HG02943 (cell line): Measurements from ENCODE around the gene PRR14L.
"Not testable (repeated sequence)": the region's sequence is repeated elsewhere in the genome, so short reads cannot be mapped to it uniquely, and the experiment has no call there.

Source experiments
- ATAC-seq: cut with Tn5 transposase; IDR thresholded peaks from one replicate; pipeline ENCODE4 v1.9.1; 2021; ENCODE audit warnings: mild to moderate bottlenecking, low read depth, moderate library complexity; ENCODE audit not compliant: unreplicated experiment

Gene PRR14L

DNA sequence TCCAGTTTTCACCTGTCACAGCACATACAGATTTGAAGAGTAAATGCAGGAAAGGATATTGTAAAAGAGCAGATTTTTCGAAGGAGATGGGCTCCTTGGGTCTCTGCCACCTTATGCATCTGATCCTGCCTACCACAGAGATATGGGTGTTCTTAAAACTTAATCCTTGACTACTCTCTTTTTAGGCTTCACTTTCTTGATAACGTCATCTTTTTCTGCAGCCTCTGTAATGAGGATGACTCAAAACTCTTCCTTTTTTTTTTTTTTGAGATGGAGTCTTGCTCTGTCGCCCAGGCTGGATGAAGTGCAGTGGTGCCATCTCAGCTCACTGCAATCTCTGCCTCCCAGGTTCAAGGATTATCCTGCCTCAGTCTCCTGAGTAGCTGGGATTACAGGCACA lies 7.8 kb downstream of the PRR14L start:
- ATAC-seq = no peak

DNA sequence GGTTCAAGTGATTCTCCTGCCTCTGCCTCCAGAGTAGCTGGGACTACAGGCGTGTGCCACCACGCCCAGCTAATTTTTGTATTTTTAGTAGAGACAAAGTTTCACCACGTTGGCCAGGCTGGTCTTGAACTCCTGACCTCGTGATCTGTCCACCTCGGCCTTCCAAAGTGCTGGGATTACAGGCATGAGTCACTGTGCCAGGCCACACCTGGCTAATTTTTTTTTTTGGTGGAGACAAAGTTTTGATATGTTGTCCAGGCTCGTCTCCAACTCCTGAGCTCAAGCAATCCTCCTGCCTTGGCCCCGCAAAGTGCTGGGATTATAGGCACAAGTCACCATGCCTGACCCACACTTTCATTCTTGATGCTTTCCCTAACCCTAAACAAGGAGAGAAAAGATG lies 9.6 kb downstream of the PRR14L start:
- not testable (repeated sequence) for ATAC-seq

DNA sequence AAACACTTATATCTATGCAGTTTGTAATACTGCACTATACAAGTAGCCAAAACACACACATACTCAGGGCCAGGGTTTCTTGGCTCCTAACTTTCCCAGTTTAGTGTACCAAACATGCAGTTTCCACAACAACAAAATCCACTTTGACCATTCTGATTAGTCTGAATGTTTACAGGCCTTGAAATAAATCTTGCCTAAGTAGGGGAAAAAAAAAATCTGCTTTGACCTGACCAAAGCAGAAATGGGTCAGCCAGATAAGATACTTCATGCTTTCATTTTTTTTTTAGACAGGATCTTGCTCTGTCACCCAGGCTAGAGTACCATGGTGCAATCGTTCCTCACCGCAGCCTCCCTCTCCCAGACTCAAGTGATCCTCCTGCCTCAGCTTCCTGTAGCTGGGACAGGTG lies 10.1 kb downstream of the PRR14L start:
- no peak for ATAC-seq

DNA sequence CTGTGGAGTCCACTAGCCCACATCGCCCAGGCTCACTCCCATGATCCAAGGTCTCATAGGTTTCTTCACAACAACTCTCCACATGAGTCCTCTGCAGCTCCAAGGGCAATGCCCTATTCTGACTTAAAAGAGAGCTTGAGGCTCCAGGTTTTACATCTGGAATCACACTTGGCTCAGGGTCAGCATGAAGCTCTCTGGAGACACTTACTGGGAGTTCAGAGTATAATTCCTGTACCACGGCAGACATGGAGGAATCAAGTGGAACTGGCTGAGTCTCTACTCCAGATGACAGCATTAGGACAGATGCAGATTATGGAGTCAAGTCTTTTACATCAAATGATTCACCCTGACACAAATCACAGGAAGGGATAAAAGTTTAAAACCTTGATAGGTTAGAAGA lies 11.4 kb downstream of the PRR14L start:
- no peak for ATAC-seq

DNA sequence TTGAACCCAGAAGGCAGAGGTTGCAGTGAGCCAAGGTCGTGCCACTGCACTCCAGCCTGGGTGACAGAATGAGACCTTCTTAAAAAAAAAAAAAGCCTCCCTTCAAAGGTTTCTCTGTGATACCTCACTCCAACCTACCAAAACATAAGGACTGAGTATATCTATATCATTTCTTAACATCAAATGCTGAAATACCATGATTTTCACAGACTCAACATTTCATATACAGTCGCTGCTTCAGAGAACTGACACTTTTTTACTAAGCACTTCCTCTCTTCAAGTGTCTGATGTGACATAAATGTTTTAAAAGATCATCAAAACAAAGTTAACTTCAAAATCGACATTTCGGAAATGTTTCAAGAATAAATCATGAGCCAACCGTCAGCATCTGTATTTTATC lies 12.0 kb downstream of the PRR14L start:
- ATAC-seq = no peak

DNA sequence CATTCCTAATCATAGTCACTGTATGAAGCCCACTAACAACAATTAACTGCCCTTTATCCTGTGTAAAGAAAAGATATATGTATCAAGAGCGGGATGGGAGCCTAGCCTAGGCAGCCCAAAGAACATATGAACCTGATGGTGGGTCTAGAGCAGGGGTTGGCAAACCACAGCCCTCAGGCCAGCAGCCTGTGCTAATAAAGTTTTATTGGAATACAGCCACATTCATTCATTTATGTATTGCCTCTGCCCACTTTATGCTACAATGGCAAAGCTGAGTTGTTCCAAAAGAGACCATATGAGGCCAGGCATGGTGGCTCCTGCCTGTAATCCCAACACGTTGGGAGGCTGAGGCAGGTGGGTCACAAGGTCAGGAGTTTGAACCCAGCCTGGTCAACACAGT lies 13.5 kb downstream of the PRR14L start:
- no peak for ATAC-seq

DNA sequence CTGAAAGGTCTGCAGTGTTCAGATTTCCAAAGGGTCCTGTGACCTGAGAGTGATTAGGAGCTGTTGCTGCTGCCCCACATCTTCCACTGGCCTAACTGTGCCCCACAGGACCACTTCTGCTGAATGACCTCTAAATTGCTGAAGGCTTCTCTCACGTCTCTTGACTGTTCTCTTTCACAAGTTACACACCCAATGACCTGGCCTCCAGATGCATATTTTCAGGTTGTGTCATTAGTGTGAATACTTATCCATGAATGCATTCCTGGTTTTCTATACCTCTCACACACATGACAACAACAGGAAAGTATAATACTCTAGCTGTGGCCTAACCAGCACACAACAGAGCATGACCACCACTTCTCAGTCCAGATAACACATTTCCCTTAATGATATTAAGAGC lies 15.4 kb downstream of the PRR14L start:
- no peak for ATAC-seq

DNA sequence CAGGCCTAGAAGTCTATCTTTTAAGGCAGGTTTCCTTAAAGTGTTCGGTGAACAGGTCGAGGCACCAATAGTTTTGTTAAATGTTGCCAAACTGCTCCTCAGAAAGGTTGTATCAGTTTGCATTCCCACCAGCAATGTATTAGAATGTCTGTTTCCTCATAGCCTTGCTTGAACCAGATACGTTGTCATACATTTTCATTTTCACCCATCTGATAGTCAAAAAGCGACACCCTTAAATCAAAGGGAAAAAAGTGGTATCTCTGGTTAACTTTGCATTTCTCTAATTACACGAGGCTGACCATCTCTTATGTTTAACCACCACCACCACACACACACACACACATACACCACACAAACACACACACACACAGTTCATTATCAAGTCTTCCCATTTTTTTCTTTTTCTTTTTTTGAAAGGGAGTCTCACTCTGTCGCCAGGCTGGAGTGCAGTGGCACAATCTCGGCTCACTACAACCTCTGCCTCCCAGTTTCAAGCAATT lies 16.3 kb downstream of the PRR14L start:
- ATAC-seq = no peak

DNA sequence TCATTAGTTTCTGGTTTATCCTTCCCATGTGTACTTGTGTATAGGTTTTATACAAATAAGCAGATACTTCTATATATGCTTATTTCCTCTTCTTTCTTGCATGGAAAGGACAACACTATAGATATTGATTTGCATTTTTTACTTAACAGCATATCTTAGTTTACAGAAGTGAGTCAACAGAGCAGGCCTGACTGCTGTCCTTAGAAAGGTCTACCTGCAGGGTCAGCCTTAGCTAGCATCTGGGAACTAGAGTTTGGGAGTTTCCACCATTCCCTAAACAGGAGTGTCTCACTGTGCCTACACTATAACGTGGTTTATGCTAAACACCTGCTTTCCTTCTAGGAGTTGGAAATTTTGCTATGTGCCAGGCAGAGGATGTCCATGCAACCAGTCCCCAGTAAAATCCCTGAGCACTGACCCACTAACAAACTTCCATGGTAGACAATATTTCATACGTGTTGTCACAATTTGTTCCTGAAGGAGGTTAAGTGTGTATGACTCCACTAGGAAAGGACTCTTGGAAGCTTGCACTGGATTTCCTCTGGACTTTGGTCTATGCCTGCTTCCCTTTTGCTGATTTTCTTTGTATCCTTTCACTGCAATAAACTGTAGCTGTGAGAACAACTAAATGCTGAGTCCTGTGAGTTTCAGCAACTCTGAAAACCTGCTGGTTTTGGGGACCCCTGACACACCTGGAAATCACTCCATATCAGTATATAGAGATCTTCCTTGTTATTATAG lies 17.7 kb downstream of the PRR14L start:
- no peak for ATAC-seq

DNA sequence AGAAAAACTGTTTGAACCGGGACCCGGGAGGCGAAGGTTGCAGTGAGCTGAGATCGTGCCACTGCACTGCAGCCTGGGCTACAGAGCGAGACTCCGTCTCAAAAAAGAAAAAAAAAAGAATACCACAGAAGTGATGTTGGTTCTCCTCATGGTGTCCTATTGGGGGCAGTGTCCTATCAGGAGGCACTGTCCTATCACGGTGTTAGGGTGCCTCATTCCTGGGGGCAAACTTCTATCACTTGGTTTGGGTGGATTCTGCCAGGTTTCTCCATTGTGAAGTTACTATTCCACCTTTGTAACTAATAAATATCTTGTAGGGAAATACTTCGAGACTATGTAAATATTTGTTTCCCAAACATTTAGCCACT lies 19.6 kb downstream of the PRR14L start:
- no peak for ATAC-seq

DNA sequence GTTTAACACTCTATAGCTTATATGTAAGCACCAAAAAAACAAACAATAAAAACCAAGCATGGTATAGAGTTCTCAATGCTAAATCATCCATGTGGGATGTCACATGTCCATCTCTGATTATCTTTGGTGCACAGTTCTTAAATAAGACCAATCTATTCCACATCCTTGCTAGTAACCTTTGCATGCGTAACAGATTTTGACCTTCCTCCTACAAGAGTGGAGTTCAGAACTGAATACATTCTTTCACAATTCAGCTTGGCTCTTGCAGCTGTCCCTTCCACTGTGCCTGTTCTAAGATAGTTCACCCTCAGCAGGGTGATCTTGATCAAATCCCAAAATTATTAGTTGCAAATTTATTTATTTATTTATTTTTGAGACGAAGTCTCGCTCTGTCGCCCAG lies 21.1 kb downstream of the PRR14L start:
- no peak for ATAC-seq

DNA sequence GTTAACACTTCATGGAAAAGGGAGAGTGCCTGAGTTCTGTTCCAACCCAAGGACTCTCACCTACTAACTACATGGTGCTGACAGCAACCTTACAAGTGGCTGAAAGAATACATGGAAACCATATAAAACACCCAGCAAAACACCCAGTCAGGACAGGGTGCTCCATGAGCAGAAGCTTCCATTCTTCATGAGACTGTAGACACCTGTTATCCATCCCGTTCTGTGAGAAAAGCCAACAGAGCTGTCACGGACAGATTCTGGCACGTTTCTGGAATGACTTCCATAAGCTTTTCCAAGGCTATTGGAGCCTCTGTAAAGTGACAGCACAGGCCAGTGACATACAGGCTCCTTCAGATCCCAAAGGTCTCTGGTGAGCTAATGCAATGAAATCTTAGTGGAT lies 23.2 kb downstream of the PRR14L start:
- ATAC-seq = no peak

DNA sequence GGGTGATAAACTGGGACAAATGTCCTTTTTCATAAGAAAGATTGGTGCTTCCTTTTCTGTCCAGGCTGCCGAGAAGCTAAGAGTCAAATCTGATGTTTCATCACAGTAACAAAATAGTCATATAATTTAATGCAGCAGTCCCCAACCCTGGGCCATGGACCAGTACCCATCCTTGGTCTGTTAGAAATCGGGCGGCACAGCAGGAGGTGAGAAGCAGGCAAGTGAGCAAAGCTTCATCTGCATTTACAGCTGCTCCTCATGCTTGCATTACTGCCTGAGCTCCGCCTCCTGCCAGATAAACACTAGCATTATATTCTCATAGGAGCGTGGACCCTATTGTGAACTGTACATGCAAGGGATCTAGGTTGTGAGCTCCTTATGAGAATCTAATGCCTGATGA lies 26.2 kb downstream of the PRR14L start:
- no peak for ATAC-seq

DNA sequence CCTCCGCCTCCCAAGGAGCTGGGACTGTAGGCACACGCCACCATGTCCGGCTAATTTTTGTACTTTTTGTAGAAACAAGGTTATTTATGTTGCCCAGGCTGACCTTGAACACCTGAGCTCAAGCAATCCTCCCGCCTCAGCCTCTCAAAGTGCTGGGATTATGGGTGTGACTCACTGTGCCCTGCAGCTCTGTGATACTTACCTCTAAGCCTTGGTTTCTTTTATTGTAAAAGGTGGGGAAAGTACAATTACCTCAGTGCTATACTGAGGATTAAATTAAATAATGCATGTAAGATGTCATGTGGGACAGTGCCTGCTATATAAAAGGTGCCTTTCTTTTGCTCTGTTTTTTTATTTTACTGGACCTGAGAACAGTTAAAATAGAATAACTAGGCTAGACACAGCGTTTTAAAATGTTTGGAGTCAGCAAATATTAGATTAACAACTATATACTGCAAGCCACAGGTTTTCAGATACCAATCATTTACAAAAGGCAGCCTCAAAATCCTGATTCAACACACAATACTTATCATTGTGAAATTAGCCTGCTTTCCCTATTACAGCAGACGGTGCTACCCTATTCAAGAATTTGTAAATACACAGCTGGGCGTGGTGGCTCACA lies 30.0 kb downstream of the PRR14L start:
- no peak for ATAC-seq

DNA sequence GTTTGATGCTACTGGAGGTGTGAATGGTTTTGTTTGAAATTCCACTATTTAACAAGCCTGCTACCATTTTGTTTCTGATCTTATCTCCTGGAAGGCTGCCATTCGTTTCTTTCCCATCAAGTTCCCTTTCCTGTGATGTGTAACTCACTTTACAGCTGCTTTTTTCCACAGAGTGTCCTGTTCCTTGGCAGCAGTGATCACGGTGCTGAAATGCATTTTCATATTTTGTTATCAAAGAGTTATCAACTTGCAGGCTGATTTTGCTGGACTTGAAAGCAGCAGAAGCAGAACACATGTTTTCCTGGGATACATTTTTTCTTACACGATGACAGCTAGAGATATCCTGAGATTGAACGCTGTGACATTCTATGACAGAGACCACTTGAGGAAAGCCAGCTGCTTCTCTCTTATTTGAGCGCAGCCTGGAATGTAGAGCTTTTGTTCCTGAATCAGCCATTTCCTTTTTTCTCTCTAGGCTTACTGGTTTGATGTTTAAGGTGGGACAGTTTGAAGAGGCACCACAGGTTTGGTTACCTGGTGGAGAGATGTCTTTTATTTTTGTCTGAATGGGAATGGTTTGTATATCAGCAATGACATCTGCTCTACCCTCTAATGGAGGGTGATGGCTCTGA lies 34.7 kb downstream of the PRR14L start:
- ATAC-seq = no peak

DNA sequence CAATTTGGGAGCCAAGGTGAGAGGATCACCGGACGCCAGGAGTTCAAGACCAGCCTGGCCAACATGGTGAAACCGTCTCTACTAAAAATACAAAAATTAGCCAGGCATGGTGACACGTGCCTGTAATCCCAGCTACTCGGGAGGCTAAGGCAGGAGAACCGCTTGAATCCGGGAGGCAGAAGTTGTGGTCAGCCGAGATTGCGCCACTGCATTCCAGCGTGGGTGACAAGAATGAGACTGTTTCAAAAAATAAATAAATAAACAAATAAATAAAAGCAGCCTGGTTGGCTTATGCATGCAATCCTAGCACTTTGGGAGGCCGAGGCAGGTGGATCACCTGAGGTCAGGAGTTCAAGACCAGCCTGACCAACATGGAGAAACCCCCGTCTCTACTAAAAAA lies 38.7 kb downstream of the PRR14L start:
- ATAC-seq = not testable (repeated sequence)

DNA sequence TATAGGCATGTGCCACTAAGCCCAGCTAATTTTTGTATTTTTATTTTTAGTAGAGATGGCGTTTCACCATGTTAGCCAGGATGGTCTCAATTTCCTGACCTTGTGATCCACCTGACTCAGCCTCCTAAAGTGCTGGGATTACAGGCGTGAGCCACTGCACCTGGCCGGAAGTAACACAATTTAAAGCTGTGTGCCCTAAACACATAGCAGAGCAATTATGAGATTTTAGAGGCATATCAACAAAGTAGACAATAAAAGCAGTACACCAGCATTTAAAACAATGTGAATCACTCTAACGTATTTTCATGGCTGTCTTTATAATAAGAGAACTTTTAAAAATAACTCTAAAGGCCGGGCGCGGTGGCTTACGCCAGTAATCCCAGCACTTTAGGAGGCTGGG lies 42.4 kb downstream of the PRR14L start:
- no peak for ATAC-seq

DNA sequence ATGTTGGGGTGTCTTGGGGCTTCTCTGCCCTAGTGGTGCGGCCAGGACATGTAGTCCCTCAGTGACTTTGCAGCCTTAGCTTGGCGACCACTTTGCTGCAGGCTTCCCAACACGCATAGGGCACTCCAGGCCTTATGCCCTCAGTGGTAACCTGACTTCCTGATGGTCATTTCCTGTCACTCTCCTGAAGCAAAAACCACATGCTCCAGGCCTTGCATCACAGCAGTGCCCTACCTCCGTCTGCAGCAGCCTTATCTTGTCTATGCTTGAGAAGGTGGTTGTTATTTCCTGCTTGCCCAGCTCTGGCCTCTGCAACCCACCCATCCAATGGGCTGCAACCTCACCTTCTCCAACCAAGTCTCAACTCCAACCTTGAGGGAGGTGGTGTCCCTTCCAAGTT lies 54.5 kb downstream of the PRR14L start:
- ATAC-seq = no peak

DNA sequence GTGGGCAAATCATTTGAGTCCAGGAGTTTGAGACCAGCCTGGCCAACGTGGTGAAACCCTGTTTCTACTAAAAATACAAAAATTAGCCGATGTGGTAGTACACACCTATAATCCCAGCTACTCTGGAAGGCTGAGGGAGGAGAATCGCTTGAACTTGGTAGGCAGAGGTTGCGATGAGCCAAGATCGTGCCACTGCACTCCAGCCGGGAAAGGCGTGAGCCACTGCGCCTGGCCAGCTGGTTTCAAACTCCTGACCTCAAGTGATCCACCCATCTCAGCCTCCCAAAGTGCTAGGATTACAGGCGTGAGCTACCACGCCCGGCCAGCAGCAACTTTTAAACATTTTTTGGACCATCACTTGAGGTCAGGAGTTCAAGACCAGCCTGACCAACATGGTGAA lies 55.9 kb downstream of the PRR14L start:
- not testable (repeated sequence) for ATAC-seq

DNA sequence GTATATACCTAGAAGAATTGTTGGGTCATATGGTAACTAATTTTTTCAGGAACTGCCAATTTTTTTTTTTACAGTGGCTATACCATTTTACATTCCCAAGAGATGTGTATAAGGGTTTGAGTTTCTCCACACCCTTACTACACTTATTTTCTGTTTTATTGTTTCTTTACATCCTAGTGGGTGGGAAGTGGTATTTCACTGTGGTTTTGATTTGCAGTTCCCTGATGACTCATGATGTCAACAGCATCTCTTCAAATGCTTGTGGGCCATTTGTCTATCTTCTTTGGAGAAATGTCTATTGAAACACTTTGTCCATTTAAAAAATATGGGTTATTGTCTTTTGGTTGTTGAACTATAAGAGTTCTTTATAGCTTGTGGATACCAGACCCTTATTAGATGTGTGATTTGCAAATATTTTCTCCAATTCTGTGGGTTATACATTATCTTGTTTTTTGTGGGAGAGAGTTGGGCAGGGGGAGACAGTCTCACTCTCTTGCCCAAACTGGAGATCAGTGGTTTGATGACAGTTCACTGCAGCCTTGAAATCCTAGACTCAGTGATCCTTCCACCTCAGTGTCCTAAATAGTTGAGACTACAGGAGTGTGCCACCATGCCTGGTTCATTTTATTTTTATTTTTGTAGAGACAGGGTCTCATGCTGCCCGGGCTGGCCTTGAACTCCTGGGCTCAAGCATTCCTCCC lies 57.6 kb downstream of the PRR14L start:
- ATAC-seq = no peak

DNA sequence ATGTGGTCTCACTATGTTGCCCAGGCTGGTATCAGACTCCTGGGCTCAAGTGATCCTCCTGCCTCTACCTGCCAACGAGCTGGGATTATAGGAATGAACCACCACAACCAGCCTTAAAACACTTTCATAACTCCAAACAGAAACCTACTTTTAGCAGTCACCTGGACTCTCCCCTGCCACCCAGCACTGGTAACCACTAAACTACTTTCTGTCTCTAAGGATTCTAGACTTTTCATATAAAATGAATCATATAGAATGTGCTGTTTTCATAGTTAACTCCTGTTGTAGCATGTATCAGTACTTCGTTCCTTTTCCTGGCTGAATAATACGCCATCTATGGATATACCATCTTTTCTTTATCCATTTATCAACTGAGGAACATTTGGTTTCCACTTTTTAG lies 58.5 kb downstream of the PRR14L start:
- no peak for ATAC-seq
